T-helper 1 cell (primary cell): ENCODE data around the gene MMP15.
"Not testable (repeated sequence)": the region's sequence is repeated elsewhere in the genome, so short reads cannot be mapped to it uniquely, and the experiment has no call there.

Source experiments
- DNase-seq, 5 donors: peaks; one replicate each; pipeline ENCODE4 v3.0.0-alpha.2; 2012 to 2020

MMP15 gene

DNA sequence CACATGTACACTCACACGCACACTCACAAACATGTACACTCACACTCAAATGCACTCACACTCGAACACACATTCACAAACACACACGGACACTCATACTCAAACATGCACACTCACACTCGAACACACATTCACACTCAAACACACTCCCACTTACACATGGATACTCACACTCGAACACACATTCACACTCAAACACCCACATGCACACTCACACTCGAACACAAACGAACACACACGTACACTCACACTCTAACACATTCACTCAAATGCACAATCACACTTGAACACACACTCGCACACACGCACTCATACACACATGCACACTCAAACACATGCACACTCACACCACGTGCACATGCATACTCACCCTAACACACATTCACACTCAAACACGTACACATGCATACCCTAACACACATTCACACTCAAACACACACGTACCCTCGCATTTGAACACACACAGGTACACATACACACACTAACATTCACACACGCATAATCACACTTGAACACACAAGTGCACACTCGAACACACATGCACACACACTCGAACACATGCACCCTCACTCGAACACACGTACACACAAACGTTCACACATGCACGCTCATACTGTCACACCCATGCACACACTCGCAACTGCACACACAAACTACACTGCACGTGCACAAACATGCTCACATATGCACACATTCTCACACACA lies 61.8 kb downstream of the MMP15 start:
- DNase-seq, result no peak

DNA sequence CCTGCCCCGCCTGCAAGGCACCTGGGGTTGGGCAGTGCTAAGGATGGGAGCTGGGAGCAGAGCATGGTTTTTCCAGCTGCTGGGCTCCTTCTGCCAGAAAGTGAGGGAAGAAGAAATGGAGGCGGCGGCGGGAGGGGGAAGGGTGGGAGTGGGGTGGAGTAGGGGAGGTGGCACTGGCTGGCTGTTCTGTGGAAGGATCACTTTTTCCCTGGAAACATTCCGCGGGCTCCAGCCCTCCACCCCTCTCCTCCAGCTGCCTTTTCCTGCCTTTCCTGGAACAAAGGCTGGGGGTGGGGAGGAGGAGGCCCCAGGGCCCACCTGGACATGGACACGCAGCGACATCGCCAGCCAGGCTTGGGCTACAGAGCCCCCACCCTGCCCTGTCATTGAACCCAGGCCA lies 62.5 kb downstream of the MMP15 start:
- no peak for DNase-seq

DNA sequence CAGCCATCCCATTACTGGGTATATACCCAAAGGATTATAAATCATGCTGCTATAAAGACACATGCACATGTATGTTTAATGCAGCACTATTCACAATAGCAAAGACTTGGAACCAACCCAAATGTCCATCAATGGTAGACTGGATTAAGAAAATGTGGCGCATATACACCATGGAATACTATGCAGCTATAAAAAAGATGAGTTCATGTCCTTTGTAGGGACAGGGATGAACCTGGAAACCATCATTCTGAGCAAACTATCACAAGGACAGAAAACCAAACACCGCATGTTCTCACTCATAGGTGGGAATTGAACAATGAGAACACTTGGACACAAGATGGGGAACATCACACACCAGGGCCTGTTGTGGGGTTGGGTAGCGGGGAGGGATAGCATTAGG lies 64.8 kb downstream of the MMP15 start:
- DNase-seq, result not testable (repeated sequence)

DNA sequence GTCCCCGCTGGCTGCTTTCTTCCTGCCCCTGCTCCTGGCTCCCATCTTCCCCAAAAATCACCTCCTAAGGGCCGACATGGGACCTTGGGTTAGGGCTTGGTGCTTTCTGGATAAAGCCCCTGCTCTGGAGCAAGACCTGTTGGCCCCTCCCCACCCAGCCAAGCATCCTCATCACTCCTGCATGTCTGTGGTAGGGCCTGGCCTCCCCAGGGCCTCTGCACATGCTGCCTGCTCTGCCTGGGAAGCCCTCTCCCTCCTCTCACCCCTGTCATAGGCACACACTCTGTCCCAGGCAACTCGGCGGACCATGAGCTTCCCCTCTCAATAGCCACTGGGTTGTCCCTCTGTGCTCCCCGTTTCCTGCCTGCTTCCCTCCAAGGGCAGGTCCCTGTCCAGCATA lies 68.5 kb downstream of the MMP15 start:
- DNase-seq, result no peak

DNA sequence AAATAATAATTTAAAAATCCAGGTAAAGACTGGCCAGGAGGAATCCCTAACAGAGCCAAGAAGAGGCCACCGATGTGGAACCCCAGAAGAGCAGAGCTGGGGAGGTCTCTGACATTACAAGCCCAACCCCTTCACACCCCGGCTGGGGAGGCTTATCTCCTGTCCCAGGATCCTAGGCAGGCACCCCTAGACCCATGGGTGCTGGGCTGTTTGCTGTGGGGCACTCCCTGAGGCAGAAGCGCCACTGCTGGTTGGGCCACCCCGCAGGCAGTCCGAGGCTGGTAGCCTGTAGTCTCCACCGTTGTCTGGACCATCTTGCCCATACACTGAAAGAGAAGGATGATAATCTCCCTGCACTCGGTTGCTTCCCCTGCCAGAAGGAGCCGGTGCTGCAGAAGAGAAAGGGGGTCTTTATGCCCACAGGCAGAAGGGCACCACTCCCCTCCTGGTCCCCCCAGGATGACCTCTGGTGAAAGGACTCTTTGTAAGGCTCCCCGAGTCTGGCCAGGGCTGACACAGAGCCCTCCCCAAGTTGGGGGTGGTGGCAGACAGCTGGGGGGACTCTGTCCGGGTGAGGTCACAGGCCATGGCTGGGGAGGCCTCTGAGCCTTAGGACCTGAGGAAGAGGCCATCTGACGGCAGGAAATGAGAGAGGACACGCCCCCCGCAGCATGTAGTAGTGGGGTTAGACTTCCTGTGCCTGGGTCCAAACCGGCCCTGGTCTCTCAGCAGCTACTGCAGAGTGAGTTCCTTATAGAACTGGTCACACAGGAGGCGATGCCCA lies 69.4 kb downstream of the MMP15 start:
- DNase-seq, result peak in 1 of 5 donors; percentile 29

DNA sequence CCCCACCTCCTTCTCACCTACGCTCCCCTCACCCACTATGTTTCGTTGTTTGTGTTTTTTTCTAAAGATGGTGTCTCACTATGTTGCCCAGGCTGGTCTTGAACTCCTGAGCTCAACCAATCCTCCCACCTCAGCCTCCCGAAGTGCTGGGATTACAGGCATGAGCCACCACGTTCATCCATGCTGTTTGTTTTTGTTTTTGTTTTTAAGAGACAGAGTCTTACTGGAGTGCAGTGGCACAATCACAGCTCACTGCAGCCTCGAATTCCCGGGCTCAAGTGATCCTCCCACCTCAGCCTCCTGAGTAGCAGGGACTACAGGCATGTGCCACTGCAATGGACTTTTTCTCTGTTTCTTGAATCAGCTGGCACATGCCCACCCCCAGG lies 70.0 kb downstream of the MMP15 start:
- DNase-seq, result not testable (repeated sequence)

DNA sequence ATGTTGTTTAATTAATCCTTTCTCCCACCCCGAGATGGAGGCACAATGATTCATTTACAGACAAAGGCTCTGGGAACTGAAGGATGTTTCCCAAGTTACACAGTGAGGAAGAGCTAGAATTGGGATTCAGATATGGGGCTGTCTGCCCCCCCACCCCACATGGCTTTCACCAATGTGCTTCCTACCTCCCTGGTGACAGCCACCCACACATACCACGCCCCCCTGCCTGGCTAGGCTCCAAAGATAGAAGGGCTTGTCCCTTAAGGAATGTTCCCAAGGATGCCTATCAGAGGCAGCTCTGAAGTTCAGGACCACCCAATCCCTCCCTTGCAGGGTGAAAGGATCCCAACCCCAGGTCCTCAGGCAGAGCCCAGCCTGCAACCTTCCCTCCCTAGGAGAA lies 70.7 kb downstream of the MMP15 start:
- DNase-seq, result no peak
